Adrenal gland (tissue), 5 donors: ENCODE measurements around the gene TBL1XR1.

ENCODE experiments used
- POLR2A ChIP-seq, 2 donors: fragments of 450-650 bp; IDR thresholded peaks; one replicate each; pipeline ENCODE4 v1.6.1; 2017; ENCODE audit warnings: antibody characterized with exemption in 2 of 2, mild to moderate bottlenecking in 2 of 2, moderate library complexity in 1 of 2
- TF ChIP-seq, protein P1 (sequence below), 6 experiments: fragments of 450-650 bp in 4 of 6; fragments of 200-600 bp in 2 of 6; sonication (generic) in 1 of 6; IDR thresholded peaks; 1 replicate in 5 of 6; 2 replicates in 1 of 6; pipeline versions ENCODE4 v1.5.1 to v1.8.0; 2016 to 2021; ENCODE audit warnings: antibody characterized with exemption in 6 of 6, mild to moderate bottlenecking in 2 of 6, moderate library complexity in 1 of 6
- donor health status: DM: no; HTN: no; CAD: no.

DNA sequence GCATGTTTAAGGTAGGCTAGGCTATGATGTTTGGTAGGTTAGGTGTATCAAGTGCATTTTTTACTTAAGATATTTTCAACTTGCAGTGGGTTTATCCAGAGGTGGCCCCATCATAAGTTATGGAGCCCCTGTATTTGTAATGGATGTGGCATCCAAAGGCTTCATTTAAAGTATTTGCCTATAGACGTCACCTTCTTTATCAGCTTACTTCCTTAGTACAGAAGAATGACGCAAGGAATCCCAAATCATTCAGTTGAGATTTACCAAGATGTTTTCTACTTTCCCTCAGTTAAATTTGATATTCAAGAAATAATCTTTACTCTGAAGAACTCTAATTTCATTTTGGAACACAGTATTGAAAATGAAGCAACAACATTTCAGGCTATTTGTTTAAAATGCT, 201.3 kb downstream of the TBL1XR1 start:
- TF ChIP-seq, protein P1, sequence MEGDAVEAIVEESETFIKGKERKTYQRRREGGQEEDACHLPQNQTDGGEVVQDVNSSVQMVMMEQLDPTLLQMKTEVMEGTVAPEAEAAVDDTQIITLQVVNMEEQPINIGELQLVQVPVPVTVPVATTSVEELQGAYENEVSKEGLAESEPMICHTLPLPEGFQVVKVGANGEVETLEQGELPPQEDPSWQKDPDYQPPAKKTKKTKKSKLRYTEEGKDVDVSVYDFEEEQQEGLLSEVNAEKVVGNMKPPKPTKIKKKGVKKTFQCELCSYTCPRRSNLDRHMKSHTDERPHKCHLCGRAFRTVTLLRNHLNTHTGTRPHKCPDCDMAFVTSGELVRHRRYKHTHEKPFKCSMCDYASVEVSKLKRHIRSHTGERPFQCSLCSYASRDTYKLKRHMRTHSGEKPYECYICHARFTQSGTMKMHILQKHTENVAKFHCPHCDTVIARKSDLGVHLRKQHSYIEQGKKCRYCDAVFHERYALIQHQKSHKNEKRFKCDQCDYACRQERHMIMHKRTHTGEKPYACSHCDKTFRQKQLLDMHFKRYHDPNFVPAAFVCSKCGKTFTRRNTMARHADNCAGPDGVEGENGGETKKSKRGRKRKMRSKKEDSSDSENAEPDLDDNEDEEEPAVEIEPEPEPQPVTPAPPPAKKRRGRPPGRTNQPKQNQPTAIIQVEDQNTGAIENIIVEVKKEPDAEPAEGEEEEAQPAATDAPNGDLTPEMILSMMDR (IDR thresholded peaks at IDR 0.05): no peak
- TF ChIP-seq POLR2A (IDR thresholded peaks at IDR 0.05): no peak
